MM.1S (cell line): ENCODE data around the gene SCAMP4.
A peak's percentile ranks its signal among the peaks of the same experiment; 100 is the strongest.
"Not testable (repeated sequence)": the region's sequence is repeated elsewhere in the genome, so short reads cannot be mapped to it uniquely, and the experiment has no call there.

Source experiments
- DNase-seq: peaks from one replicate; pipeline ENCODE4 v3.0.0-alpha.2; 2015
- H2AFZ ChIP-seq: fragments of 300-600 bp; sonication (generic); 2 replicates; pipeline ENCODE4 v1.6.0; 2016; ENCODE audit warnings: antibody characterized with exemption, low read length
- H3F3A ChIP-seq: fragments of 300-600 bp; sonication (generic); 2 replicates; pipeline ENCODE4 v1.6.1; 2016; ENCODE audit warnings: mild to moderate bottlenecking, antibody characterized with exemption, low read length, moderate library complexity, mixed read lengths; ENCODE audit not compliant: insufficient read depth
- H3K27ac ChIP-seq: fragments of 300-600 bp; sonication (generic); 2 replicates; pipeline ENCODE4 v1.5.1; 2016; ENCODE audit warnings: mild to moderate bottlenecking, low read length
- H3K27me3 ChIP-seq: fragments of 300-600 bp; sonication (generic); replicated peaks from 2 replicates; pipeline ENCODE4 v1.6.0; 2016; ENCODE audit warnings: low read length; ENCODE audit not compliant: insufficient read depth
- H3K36me3 ChIP-seq: fragments of 300-600 bp; sonication (generic); replicated peaks from 2 replicates; pipeline ENCODE4 v1.6.1; 2016; ENCODE audit warnings: mild to moderate bottlenecking, low read length, mixed read lengths; ENCODE audit not compliant: insufficient read depth
- H3K4me1 ChIP-seq: fragments of 300-600 bp; sonication (generic); 2 replicates; pipeline ENCODE4 v1.6.1; 2016; ENCODE audit warnings: low read length, mixed read lengths
- H3K4me2 ChIP-seq: fragments of 300-600 bp; sonication (generic); 2 replicates; pipeline ENCODE4 v1.6.0; 2016; ENCODE audit warnings: low read depth, low read length
- H3K4me3 ChIP-seq: fragments of 300-600 bp; sonication (generic); 2 replicates; pipeline ENCODE4 v1.5.1; 2016; ENCODE audit warnings: low read length, mixed read lengths
- H3K79me2 ChIP-seq: fragments of 300-600 bp; sonication (generic); 2 replicates; pipeline ENCODE4 v1.6.1; 2016; ENCODE audit warnings: mixed run types, low read length, mixed read lengths
- H3K9ac ChIP-seq: fragments of 300-600 bp; sonication (generic); 2 replicates; pipeline ENCODE4 v1.6.1; 2016; ENCODE audit warnings: low read length, mixed read lengths
- H3K9me2 ChIP-seq: fragments of 300-600 bp; sonication (generic); replicated peaks from 2 replicates; pipeline ENCODE4 v1.6.1; 2016; ENCODE audit warnings: mild to moderate bottlenecking, low read length, mixed read lengths; ENCODE audit not compliant: insufficient read depth
- H3K9me3 ChIP-seq: fragments of 300-600 bp; sonication (generic); replicated peaks from 2 replicates; pipeline ENCODE4 v1.6.1; 2016; ENCODE audit warnings: mild to moderate bottlenecking, low read length, mixed read lengths; ENCODE audit not compliant: insufficient read depth
- H4K20me1 ChIP-seq: fragments of 300-600 bp; sonication (generic); 2 replicates; pipeline ENCODE4 v1.6.1; 2016; ENCODE audit warnings: mild to moderate bottlenecking, low read length, moderate library complexity, mixed read lengths; ENCODE audit not compliant: insufficient read depth
- EZH2 ChIP-seq: fragments of 300-600 bp; sonication (generic); optimal IDR thresholded peaks from 2 replicates; pipeline ENCODE3; 2017; ENCODE audit warnings: low read depth, mild to moderate bottlenecking, antibody characterized with exemption, low read length, mixed read lengths
- EZH2phosphoT487 ChIP-seq: fragments of 300-600 bp; sonication (generic); IDR thresholded peaks from 2 replicates; pipeline ENCODE4 v1.6.1; 2018; ENCODE audit warnings: antibody characterized with exemption, low read length
- TF ChIP-seq, protein P1 (sequence below): fragments of 300-600 bp; sonication (generic); IDR thresholded peaks from 2 replicates; pipeline ENCODE4 v1.5.1; 2016; ENCODE audit warnings: antibody characterized with exemption, low read length, mixed read lengths

The SCAMP4 gene

DNA sequence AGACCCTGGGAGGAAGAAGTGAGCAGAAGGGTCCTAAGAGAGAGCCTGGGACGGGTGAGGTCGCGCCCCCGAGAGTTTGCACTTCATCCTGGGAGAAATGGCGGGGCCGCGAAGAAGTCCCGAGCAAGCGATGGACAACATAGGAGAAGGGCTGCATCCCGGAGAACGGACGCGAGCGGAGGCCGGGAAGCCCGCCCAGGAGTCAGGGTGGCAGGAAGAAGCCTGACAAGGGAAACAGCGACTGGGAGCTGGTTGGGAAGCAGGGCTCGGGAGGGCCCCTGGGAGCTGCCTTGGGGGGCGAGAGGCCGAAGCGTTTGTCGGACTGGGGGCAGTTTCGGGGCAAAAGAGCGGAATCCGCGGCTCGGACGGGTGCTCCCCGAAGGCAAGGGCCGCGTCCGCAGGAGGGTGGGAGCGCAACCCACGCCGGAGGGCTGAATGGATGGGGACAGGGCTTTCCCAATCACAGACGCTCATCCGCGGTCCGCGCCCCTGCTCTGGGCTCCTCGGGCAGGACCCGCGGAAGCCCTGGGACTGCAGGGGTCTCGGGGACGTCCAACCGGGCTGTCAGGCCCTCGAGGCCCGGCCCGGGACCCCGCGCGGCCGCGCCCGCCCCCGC is 20.4 kb upstream of the SCAMP4 start:
- Histone ChIP-seq H3K4me1 (peaks cover 10% of the 10 kb centered on the region), H3K79me2 (peaks cover 46% of the 10 kb centered on the region), H3K36me3 (no peaks in the 10 kb centered on the region), H3K4me2 (peak overlapping the region; percentile 93), H3K4me3 (peak overlapping the region; percentile 97), H4K20me1 (0 out of 2 replicates have a peak, but pooled peaks cover 6% of the 10 kb centered on the region), H3K27me3 (no peaks in the 10 kb centered on the region), H3K9me3 (no peaks in the 10 kb centered on the region), H3K27ac (no peak overlapping the region), H3K9me2 (no peaks in the 10 kb centered on the region), H3F3A (no peaks in the 10 kb centered on the region), H3K9ac (peak overlapping the region; percentile 89), H2AFZ (peak overlapping the region; percentile 25; the same call in 1 of the 2 replicates)
- TF ChIP-seq EZH2phosphoT487 (no peak), EZH2 (no peak)
- TF ChIP-seq, protein P1, sequence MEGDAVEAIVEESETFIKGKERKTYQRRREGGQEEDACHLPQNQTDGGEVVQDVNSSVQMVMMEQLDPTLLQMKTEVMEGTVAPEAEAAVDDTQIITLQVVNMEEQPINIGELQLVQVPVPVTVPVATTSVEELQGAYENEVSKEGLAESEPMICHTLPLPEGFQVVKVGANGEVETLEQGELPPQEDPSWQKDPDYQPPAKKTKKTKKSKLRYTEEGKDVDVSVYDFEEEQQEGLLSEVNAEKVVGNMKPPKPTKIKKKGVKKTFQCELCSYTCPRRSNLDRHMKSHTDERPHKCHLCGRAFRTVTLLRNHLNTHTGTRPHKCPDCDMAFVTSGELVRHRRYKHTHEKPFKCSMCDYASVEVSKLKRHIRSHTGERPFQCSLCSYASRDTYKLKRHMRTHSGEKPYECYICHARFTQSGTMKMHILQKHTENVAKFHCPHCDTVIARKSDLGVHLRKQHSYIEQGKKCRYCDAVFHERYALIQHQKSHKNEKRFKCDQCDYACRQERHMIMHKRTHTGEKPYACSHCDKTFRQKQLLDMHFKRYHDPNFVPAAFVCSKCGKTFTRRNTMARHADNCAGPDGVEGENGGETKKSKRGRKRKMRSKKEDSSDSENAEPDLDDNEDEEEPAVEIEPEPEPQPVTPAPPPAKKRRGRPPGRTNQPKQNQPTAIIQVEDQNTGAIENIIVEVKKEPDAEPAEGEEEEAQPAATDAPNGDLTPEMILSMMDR = no peak
- DNase-seq = no peak

DNA sequence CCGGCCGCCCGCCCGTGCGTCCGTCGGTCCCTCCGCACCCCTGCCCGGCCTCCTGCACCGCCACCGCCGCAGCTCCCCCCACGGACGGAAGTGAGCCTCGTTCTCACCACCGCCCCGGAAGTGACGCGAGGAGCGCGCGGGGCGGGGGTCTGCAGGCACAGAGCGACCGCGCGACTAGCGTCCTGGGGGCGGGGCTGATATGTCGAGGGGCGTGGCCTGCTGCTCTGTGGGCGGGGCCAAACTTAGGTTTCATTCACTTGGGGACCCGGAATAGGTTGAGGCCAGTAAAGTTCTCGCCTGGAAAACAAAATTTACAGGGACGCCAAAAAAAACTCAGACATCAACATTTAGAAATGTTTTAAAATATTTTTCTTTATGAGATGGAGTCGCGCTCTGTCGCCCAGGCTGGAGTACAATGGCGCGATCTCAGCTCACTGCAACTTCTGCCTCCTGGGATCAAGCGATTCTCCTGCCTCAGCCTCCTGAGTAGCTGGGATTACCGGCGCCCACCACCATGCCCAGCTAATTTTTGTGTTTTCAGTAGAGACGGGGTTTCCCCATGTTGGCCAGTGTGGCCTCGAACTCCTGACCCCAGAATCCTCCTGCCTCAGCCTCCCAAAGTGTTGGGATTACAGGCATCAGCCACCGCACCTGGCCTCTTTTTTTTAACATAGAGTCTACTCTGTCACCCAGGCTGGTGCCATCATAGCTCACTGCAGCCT is 19.6 kb upstream of the SCAMP4 start, which contains the start of gene ABHD17A:
TSS of gene ABHD17A (minus strand) at position 99 of the 722 bp plus-strand sequence. CDS start 3,930 bp downstream, outside the sequence.
- peaks cover 10% of the 10 kb centered on the region for H3K4me1 ChIP-seq

DNA sequence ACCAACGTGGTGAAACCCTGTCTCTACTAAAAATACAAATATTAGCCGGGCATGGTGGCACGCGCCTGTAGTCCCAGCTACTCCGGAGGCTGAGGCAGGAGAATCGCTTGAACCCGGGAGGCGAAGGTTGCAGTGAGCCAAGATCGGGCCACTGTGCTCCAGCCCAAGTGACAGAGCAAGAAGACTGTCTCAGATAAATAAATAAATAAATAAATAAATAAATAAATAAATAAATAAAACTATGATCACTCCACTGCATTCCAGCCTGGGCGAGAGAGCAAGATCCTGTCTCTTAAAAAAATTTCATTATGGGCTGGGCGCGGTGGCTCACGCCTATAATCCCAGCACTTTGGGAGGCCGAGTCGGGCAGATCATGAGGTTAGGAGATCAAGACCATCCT is 18.8 kb upstream of the SCAMP4 start:
- H3K9ac ChIP-seq, H3F3A ChIP-seq, DNase-seq, H2AFZ ChIP-seq, H3K27ac ChIP-seq, H3K9me3 ChIP-seq, H3K4me2 ChIP-seq, H3K9me2 ChIP-seq, H3K4me3 ChIP-seq, H4K20me1 ChIP-seq, H3K36me3 ChIP-seq, H3K27me3 ChIP-seq: not testable (repeated sequence)
- H3K4me1 ChIP-seq = peaks cover 10% of the 10 kb centered on the region
- H3K79me2 ChIP-seq = peaks cover 36% of the 10 kb centered on the region

More for the DNA sequence above, 19.6 kb upstream of the SCAMP4 start, which contains the start of gene ABHD17A:
- Histone ChIP-seq H3K79me2 (peaks cover 41% of the 10 kb centered on the region), H3K4me3 (peak within 1 kb of the TSS; percentile 97), H2AFZ (peak within 1 kb of the TSS; percentile 25; the same call in 1 of the 2 replicates), H3K4me2 (peak within 1 kb of the TSS; percentile 93), H3K9ac (peak within 1 kb of the TSS; percentile 89)
- not testable (repeated sequence) for H3F3A ChIP-seq, H3K9me3 ChIP-seq, H4K20me1 ChIP-seq, H3K9me2 ChIP-seq, H3K36me3 ChIP-seq, H3K27me3 ChIP-seq, H3K27ac ChIP-seq
- DNase-seq = peak; percentile 98

DNA sequence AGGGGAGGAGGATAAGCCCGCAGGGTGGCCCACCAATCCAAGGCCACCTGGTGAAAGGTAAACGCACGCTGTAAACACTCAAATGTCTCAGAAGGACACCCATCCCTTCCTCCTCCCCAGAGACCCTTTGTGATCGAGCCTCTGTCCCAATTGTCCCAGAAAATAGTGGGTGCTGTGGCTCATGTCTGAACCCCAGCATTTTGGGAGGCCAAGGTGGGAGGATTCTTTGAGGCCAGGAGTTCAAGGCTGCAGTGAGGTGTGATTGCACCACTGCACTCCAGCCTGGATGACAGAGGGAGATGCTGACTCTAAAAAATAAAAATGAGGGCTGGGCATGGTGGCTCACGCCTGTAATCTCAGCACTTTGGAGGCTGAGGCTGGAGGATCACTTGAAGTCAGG is 16.8 kb upstream of the SCAMP4 start:
- no peak overlapping the region for H3K27ac ChIP-seq
- H3K4me1 ChIP-seq = peaks cover 10% of the 10 kb centered on the region
- no peak for DNase-seq
- H3K27me3 ChIP-seq = no peaks in the 10 kb centered on the region
- H3K4me3 ChIP-seq = no peak overlapping the region
- H3F3A ChIP-seq = no peaks in the 10 kb centered on the region
- H2AFZ ChIP-seq = no peak overlapping the region
- no peaks in the 10 kb centered on the region for H3K36me3 ChIP-seq
- TF ChIP-seq EZH2phosphoT487 (no peak), EZH2 (no peak)
- TF ChIP-seq, protein P1 = no peak
- no peaks in the 10 kb centered on the region for H3K9me2 ChIP-seq
- peaks cover 17% of the 10 kb centered on the region for H3K79me2 ChIP-seq
- no peaks in the 10 kb centered on the region for H3K9me3 ChIP-seq
- H3K4me2 ChIP-seq = no peak overlapping the region
- 0 out of 2 replicates have a peak, but pooled peaks cover 6% of the 10 kb centered on the region for H4K20me1 ChIP-seq
- no peak overlapping the region for H3K9ac ChIP-seq
